SK-N-SH treated with all-trans-retinoic acid at 6 μM for 48 hours (cell line): Measurements from ENCODE around the gene LEO1.
A peak's percentile ranks its signal among the peaks of the same experiment; 100 is the strongest.

Source experiments
- ATAC-seq: fragments of 200-7000 bp; cut with Tn5 transposase; 3 replicates; pipeline ENCODE4 v1.9.1; 2020; ENCODE audit warnings: mild to moderate bottlenecking, moderate library complexity
- ARNTL ChIP-seq: fragments of 450-650 bp; formaldehyde crosslinking; IDR thresholded peaks from 2 replicates; pipeline ENCODE4 v1.5.0; 2020; ENCODE audit warnings: low read depth, mild to moderate bottlenecking, moderate library complexity, borderline replicate concordance
- BACH2 ChIP-seq: fragments of 250-450 bp; sonication (Bioruptor Pico); IDR thresholded peaks from 2 replicates; pipeline ENCODE4 v1.9.0; 2021; ENCODE audit warnings: mild to moderate bottlenecking, borderline replicate concordance
- CREB5 ChIP-seq: fragments of 250-450 bp; sonication (Bioruptor Pico); IDR thresholded peaks from 2 replicates; pipeline ENCODE4 v1.5.1; 2020; ENCODE audit warnings: low read depth, mild to moderate bottlenecking, moderate library complexity
- CSDC2 ChIP-seq: fragments of 250-450 bp; sonication (Bioruptor Pico); IDR thresholded peaks from 2 replicates; pipeline ENCODE4 v1.5.0; 2020; ENCODE audit warnings: mild to moderate bottlenecking, moderate library complexity
- CSRNP3 ChIP-seq: fragments of 250-450 bp; sonication (Bioruptor Pico); IDR thresholded peaks from 2 replicates; pipeline ENCODE4 v1.5.1; 2021; ENCODE audit warnings: mild to moderate bottlenecking, moderate library complexity
- GLIS3 ChIP-seq: fragments of 250-450 bp; sonication (Bioruptor Pico); IDR thresholded peaks from 2 replicates; pipeline ENCODE4 v1.5.0; 2020; ENCODE audit warnings: mild to moderate bottlenecking, moderate library complexity
- ISL1 ChIP-seq: fragments of 250-450 bp; sonication (Bioruptor Pico); IDR thresholded peaks from 2 replicates; pipeline ENCODE4 v2.1.2; 2022; ENCODE audit warnings: mild to moderate bottlenecking, moderate library complexity
- OSR1 ChIP-seq: fragments of 250-450 bp; sonication (Bioruptor Pico); IDR thresholded peaks from 2 replicates; pipeline ENCODE4 v1.8.0; 2022; ENCODE audit warnings: moderate library complexity, mild to moderate bottlenecking, inconsistent platforms
- PATZ1 ChIP-seq: fragments of 250-450 bp; sonication (Bioruptor Pico); IDR thresholded peaks from 2 replicates; pipeline ENCODE4 v1.8.0; 2020; ENCODE audit warnings: mild to moderate bottlenecking, moderate library complexity, borderline replicate concordance
- RARB ChIP-seq: fragments of 250-450 bp; sonication (Bioruptor Pico); IDR thresholded peaks from 2 replicates; pipeline ENCODE4 v1.8.0; 2021; ENCODE audit warnings: mild to moderate bottlenecking, moderate library complexity
- SNAI2 ChIP-seq: fragments of 250-450 bp; sonication (Bioruptor Pico); IDR thresholded peaks from 2 replicates; pipeline ENCODE4 v1.5.0; 2020; ENCODE audit warnings: mild to moderate bottlenecking, moderate library complexity
- TOX ChIP-seq: fragments of 250-450 bp; sonication (Bioruptor Pico); IDR thresholded peaks from 2 replicates; pipeline ENCODE4 v1.8.0; 2021; ENCODE audit warnings: mild to moderate bottlenecking, moderate library complexity, borderline replicate concordance
- ZC3H10 ChIP-seq: fragments of 250-450 bp; sonication (Bioruptor Pico); IDR thresholded peaks from 2 replicates; pipeline ENCODE4 v1.5.1; 2021; ENCODE audit warnings: mild to moderate bottlenecking, moderate library complexity
- ZFP3 ChIP-seq: fragments of 250-450 bp; sonication (Bioruptor Pico); IDR thresholded peaks from 2 replicates; pipeline ENCODE4 v1.5.0; 2020; ENCODE audit warnings: mild to moderate bottlenecking, moderate library complexity
- ZNF565 ChIP-seq: fragments of 450-650 bp; formaldehyde crosslinking; conservative IDR thresholded peaks from 2 replicates; pipeline ENCODE4 v1.5.0; 2020; ENCODE audit warnings: low read depth, mild to moderate bottlenecking, moderate library complexity
- ZNF70 ChIP-seq: fragments of 450-650 bp; formaldehyde crosslinking; IDR thresholded peaks from 2 replicates; pipeline ENCODE4 v1.5.0; 2020; ENCODE audit warnings: mild to moderate bottlenecking, moderate library complexity
- ZNF8 ChIP-seq: fragments of 450-650 bp; formaldehyde crosslinking; IDR thresholded peaks from 2 replicates; pipeline ENCODE4 v1.5.0; 2020; ENCODE audit warnings: mild to moderate bottlenecking, moderate library complexity
- TF ChIP-seq, protein P1 (sequence below): fragments of 250-450 bp; sonication (Bioruptor Pico); IDR thresholded peaks from 2 replicates; pipeline ENCODE4 v1.5.0; 2020; ENCODE audit warnings: mild to moderate bottlenecking, moderate library complexity

Gene LEO1

DNA sequence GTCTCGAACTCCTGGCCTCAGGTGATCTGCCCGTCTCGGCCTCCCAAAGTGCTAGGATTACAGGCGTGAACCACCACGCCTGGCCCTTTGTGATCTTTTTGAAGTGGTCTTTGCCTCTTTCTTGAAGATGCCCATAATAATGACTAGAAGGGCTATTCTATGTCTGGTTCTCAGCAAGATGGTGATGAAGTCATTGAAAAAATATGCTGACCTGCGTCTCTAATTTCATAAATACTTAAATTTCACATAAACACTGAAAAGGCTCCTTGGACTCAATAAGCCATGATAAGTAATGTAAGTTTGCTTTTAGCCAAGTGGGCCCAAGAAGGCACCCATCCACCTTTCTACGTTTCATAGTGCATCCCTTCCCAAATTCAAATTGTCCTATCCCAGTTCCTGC lies 46.7 kb upstream of the LEO1 start:
- ATAC-seq = peak; percentile 5; the same call in 1 of the 3 replicates
- TF ChIP-seq CREB5 (CRISPR knock-in tag) (no peak), TOX (CRISPR knock-in tag) (no peak), BACH2 (CRISPR knock-in tag) (no peak)

DNA sequence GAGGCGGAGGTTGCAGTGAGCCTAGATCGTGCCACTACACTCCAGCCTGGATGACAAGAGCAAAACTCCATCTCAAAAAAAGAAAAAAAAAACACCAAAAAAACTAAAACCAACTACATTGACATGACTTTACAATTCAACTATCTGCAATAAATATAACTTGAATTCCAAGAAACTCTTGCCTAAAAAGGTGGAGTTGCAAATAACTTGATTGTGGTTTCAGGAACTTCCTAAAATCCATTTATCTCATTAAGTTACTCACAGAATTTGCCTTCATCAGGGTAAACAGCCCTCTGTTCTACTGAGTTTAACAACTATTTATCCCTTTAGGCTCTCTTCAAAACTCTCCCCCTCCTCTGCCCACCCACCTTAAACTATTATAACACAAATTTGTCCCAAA lies 44.7 kb upstream of the LEO1 start:
- ATAC-seq = no peak

GRCh38 chr15:52014616-52015015 lies 43.0 kb upstream of the LEO1 start:
- no peak for ATAC-seq
- no peak for TF ChIP-seq CSRNP3
- TF ChIP-seq ZC3H10 (CRISPR knock-in tag) = no peak
- no peak for TF ChIP-seq CSDC2 (CRISPR knock-in tag)
- no peak for TF ChIP-seq PATZ1

More for the DNA sequence above, 44.7 kb upstream of the LEO1 start:
- TF ChIP-seq, protein P1, sequence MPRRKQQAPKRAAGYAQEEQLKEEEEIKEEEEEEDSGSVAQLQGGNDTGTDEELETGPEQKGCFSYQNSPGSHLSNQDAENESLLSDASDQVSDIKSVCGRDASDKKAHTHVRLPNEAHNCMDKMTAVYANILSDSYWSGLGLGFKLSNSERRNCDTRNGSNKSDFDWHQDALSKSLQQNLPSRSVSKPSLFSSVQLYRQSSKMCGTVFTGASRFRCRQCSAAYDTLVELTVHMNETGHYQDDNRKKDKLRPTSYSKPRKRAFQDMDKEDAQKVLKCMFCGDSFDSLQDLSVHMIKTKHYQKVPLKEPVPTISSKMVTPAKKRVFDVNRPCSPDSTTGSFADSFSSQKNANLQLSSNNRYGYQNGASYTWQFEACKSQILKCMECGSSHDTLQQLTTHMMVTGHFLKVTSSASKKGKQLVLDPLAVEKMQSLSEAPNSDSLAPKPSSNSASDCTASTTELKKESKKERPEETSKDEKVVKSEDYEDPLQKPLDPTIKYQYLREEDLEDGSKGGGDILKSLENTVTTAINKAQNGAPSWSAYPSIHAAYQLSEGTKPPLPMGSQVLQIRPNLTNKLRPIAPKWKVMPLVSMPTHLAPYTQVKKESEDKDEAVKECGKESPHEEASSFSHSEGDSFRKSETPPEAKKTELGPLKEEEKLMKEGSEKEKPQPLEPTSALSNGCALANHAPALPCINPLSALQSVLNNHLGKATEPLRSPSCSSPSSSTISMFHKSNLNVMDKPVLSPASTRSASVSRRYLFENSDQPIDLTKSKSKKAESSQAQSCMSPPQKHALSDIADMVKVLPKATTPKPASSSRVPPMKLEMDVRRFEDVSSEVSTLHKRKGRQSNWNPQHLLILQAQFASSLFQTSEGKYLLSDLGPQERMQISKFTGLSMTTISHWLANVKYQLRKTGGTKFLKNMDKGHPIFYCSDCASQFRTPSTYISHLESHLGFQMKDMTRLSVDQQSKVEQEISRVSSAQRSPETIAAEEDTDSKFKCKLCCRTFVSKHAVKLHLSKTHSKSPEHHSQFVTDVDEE (CRISPR knock-in tag) = no peak
- TF ChIP-seq OSR1 = no peak
- TF ChIP-seq ZNF70 (CRISPR knock-in tag) = no peak
- no peak for TF ChIP-seq RARB (CRISPR knock-in tag)

DNA sequence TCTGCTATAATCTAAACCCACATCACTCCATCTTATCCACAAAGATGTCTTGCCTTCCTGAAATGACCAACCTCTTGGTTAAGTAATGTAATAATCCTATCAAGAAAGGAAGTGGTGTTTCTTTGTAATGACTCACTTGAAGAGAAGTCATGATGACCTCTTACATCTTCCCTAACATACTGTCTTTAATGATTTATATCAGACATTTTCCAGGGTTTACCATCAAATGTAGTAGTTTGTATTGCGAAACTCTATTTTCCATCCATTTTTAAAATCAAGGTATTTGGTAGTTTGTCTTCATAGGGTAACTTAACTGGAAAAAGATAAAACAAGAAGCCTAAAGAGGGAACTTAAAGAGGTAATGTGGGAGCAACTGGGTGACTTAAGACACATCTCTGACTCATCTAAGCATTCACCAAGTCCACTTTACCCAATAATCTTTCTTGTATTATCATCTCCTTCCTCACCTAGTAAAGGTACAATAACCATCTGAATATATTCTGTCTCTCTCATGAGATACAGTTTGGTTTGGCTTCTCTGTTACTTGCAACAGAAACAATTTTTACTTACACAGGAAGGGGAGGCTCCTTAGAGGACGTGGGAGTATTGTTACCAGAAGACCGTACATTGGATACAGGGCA lies 41.7 kb upstream of the LEO1 start:
- peak; percentile 57 for ATAC-seq
- TF ChIP-seq ISL1 (CRISPR knock-in tag) = peak; percentile 38
- TF ChIP-seq ZFP3 (CRISPR knock-in tag) = no peak

GRCh38 chr15:52012210-52012609 lies 40.6 kb upstream of the LEO1 start:
- ATAC-seq = no peak
- TF ChIP-seq ZNF8 (CRISPR knock-in tag) = no peak
- no peak for TF ChIP-seq PATZ1
- no peak for TF ChIP-seq ZNF565 (CRISPR knock-in tag)
- no peak for TF ChIP-seq ZFP3 (CRISPR knock-in tag)
- no peak for TF ChIP-seq RARB (CRISPR knock-in tag)
- TF ChIP-seq ARNTL (CRISPR knock-in tag) = no peak
- TF ChIP-seq CSDC2 (CRISPR knock-in tag) = no peak
- no peak for TF ChIP-seq SNAI2 (CRISPR knock-in tag)
- no peak for TF ChIP-seq BACH2 (CRISPR knock-in tag)
- TF ChIP-seq GLIS3 = no peak
- TF ChIP-seq, all 23 proteins: peak for 0
